GM15510 (cell line): Measurements from ENCODE around the gene SPRR4.

Source experiments
- POLR2A ChIP-seq: IDR thresholded peaks from 3 replicates; pipeline ENCODE4 v1.6.1; 2011; ENCODE audit warnings: borderline replicate concordance; ENCODE audit not compliant: insufficient read length; ENCODE audit errors: extremely low read depth

SPRR4 gene

GRCh38 chr1:152970495-152970894, at the start of gene SPRR4:
TSS of gene SPRR4 (plus strand) at chr1:152970648. CDS start at chr1:152971891, 1,243 bp downstream.
- no peak for TF ChIP-seq POLR2A

- no peak for TF ChIP-seq POLR2A
Observed at GRCh38 chr1:152924191-152924590, 46.3 kb upstream of the SPRR4 start.

- TF ChIP-seq POLR2A: no peak
Observed at GRCh38 chr1:152926091-152926490, 44.4 kb upstream of the SPRR4 start.

GRCh38 chr1:152928671-152929070, 41.8 kb upstream of the SPRR4 start:
- TF ChIP-seq POLR2A: no peak

GRCh38 chr1:152932170-152932811, 38.2 kb upstream of the SPRR4 start:
- TF ChIP-seq POLR2A: no peak

GRCh38 chr1:152933196-152933595, 37.3 kb upstream of the SPRR4 start:
- no peak for TF ChIP-seq POLR2A

- TF ChIP-seq POLR2A: no peak
Observed at GRCh38 chr1:152940614-152941013, 29.8 kb upstream of the SPRR4 start.

- no peak for TF ChIP-seq POLR2A
Observed at GRCh38 chr1:152941037-152941711, 29.3 kb upstream of the SPRR4 start.

GRCh38 chr1:152942161-152942560, 28.3 kb upstream of the SPRR4 start:
- TF ChIP-seq POLR2A: no peak

- no peak for TF ChIP-seq POLR2A
Observed at GRCh38 chr1:152946248-152946647, 24.2 kb upstream of the SPRR4 start.

GRCh38 chr1:152946651-152947256, 23.7 kb upstream of the SPRR4 start, which contains the start of gene SPRR5:
TSS of gene SPRR5 (plus strand) at chr1:152947206. CDS start at chr1:152948555, 1,349 bp downstream.
- no peak for TF ChIP-seq POLR2A

GRCh38 chr1:152951711-152952110, 18.7 kb upstream of the SPRR4 start:
- no peak for TF ChIP-seq POLR2A

- no peak for TF ChIP-seq POLR2A
Observed at GRCh38 chr1:152953761-152954160, 16.7 kb upstream of the SPRR4 start.

GRCh38 chr1:152954436-152954835, 16.0 kb upstream of the SPRR4 start:
- no peak for TF ChIP-seq POLR2A

- no peak for TF ChIP-seq POLR2A
Observed at GRCh38 chr1:152957561-152957960, 12.9 kb upstream of the SPRR4 start.

GRCh38 chr1:152959273-152959672, 11.2 kb upstream of the SPRR4 start:
- no peak for TF ChIP-seq POLR2A
